Natural killer cell (primary cell): ENCODE data around the gene BFSP2. TPM values are rescaled to one million over a fixed set of nuclear protein-coding genes. Genes with fewer than 3 reads are reported as not detected.

ENCODE experiments used
- ATAC-seq, 3 donors: fragments of 150-1000 bp in 2 of 3; fragments of 200-7000 bp in 1 of 3; cut with Tn5 transposase; 1 replicate in 1 of 3; 2 replicates in 2 of 3; pipeline ENCODE4 v1.10.0; 2021; ENCODE audit warnings: mild to moderate bottlenecking in 2 of 3, moderate library complexity in 2 of 3
- DNase-seq, 2 donors: peaks; one replicate each; pipeline versions ENCODE4 v3.0.0 to v3.0.0-alpha.2; 2013 to 2021; ENCODE audit warnings: mixed read lengths in 1 of 2
- H3K27ac ChIP-seq: one replicate; pipeline ENCODE4 v1.5.1; 2013; ENCODE audit warnings: mild to moderate bottlenecking, low read length
- H3K27me3 ChIP-seq: one replicate; pipeline ENCODE4 v1.6.1; 2013; ENCODE audit warnings: low read length; ENCODE audit not compliant: control insufficient read depth, insufficient read depth
- H3K36me3 ChIP-seq: one replicate; pipeline ENCODE4 v1.6.1; 2013; ENCODE audit warnings: low read length; ENCODE audit not compliant: control insufficient read depth, insufficient read depth
- H3K4me1 ChIP-seq: one replicate; pipeline ENCODE4 v1.6.1; 2013; ENCODE audit warnings: low read length; ENCODE audit not compliant: control insufficient read depth, insufficient read depth
- H3K4me3 ChIP-seq: one replicate; pipeline ENCODE4 v1.5.1; 2013; ENCODE audit warnings: low read length
- H3K9me3 ChIP-seq: one replicate; pipeline ENCODE4 v1.6.1; 2013; ENCODE audit warnings: low read length; ENCODE audit not compliant: control insufficient read depth, insufficient read depth
- H3K27ac Mint-ChIP-seq, 2 donors: one replicate each; pipeline ENCODE4 v1.8.0; 2022; ENCODE audit warnings: mild to moderate bottlenecking in 2 of 2, mixed read lengths in 2 of 2, moderate library complexity in 1 of 2
- H3K27me3 Mint-ChIP-seq, 2 donors: one replicate each; pipeline ENCODE4 v1.8.0; 2022; ENCODE audit warnings: low read depth in 2 of 2, mixed read lengths in 2 of 2
- H3K36me3 Mint-ChIP-seq: one replicate; pipeline ENCODE4 v1.8.0; 2022; ENCODE audit warnings: mixed read lengths
- H3K4me1 Mint-ChIP-seq, 2 donors: one replicate each; pipeline ENCODE4 v1.8.0; 2022; ENCODE audit warnings: mixed read lengths in 2 of 2
- H3K4me3 Mint-ChIP-seq: one replicate; pipeline ENCODE4 v1.8.0; 2022; ENCODE audit warnings: mild to moderate bottlenecking, moderate library complexity, mixed read lengths
- H3K9me3 Mint-ChIP-seq, 2 donors: one replicate each; pipeline ENCODE4 v1.8.0; 2022; ENCODE audit warnings: mixed read lengths in 2 of 2
- CTCF ChIP-seq: fragments of 200-600 bp; IDR thresholded peaks from one replicate; pipeline ENCODE4 v1.8.0; 2022; ENCODE audit warnings: antibody characterized with exemption
- WGBS: methylation state at CpG from one replicate; pipeline ENCODE4 v1.1.7; 2013; ENCODE audit warnings: missing lambda C conversion rate; ENCODE audit not compliant: insufficient coverage; 5-methylcytosine and 5-hydroxymethylcytosine counted together
- intact Hi-C: fragments of 100-400 bp; cut with micrococcal nuclease; formaldehyde crosslinking; loops from one replicate; pipeline ENCODE4 v1.14.2; 2022
- total RNA-seq, 4 donors: library from RNA; stranded (reverse); fragments of 120-200 nt in 1 of 4; gene quantifications; one replicate each; pipeline versions ENCODE4 v1.2.3 to v1.2.4, GENCODE V29; 2013 to 2022

BFSP2 gene
- total RNA-seq, 3 donors from 2014 or later (not counting 1 experiment from before 2014, with no cell fraction given): not detected

DNA sequence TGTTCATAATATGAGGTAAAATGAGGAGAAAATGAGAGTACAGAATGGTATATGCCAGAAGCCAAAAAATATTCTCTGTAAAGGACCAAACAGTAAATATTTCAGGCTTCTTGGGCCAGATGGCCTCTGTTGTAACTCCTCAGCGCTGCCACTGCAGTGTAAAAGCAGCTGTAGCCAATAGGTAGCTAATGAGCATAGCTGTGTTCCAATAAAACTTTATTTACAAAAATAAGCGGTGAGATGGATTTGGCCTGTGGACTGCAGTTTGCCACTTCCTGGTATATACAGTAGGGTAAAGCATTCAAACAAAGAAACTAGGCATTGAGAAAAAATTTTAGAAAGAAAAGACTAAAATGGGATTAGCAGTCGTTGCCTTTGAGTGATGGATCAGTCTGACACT lies 51.5 kb downstream of the BFSP2 start:
- Histone ChIP-seq H3K36me3 (no peaks in the 10 kb centered on the region), H3K4me1 (peaks cover 3% of the 10 kb centered on the region), H3K4me3 (no peak overlapping the region), H3K27me3 (no peaks in the 10 kb centered on the region), H3K27ac (no peak overlapping the region), H3K9me3 (no peaks in the 10 kb centered on the region)
- DNase-seq (no peak), ATAC-seq (no peak)
- Mint-ChIP-seq H3K27me3 (peaks cover 4 to 18% of the 10 kb centered on the region in 2 donors), H3K36me3 (no peaks in the 10 kb centered on the region), H3K4me3 (no peak overlapping the region), H3K9me3 (no peaks in the 10 kb centered on the region), H3K27ac (no peak overlapping the region), H3K4me1 (no peaks in the 10 kb centered on the region)
- TF ChIP-seq CTCF: no peak
- 100% methylated on average over 3 of the region's 3 CpGs for WGBS
- intact Hi-C loops: no loop called here

GRCh38 chr3:133452641-133453319 lies 52.9 kb downstream of the BFSP2 start:
- no peaks in the 10 kb centered on the region for H3K9me3 ChIP-seq
- Mint-ChIP-seq H3K9me3 (no peaks in the 10 kb centered on the region), H3K4me3 (no peak overlapping the region), H3K4me1 (no peaks in the 10 kb centered on the region), H3K36me3 (no peaks in the 10 kb centered on the region), H3K27ac (no peak overlapping the region), H3K27me3 (peaks cover 4 to 18% of the 10 kb centered on the region in 2 donors)
- H3K27me3 ChIP-seq: no peaks in the 10 kb centered on the region
- WGBS: 90% methylated on average over 5 of the region's 5 CpGs
- H3K36me3 ChIP-seq: no peaks in the 10 kb centered on the region
- H3K4me3 ChIP-seq: no peak overlapping the region
- DNase-seq (no peak), ATAC-seq (no peak)
- TF ChIP-seq CTCF: no peak
- peaks cover 3% of the 10 kb centered on the region for H3K4me1 ChIP-seq
- no peak overlapping the region for H3K27ac ChIP-seq
- intact Hi-C loops: no loop called here

GRCh38 chr3:133453383-133453782 lies 53.5 kb downstream of the BFSP2 start:
- no peaks in the 10 kb centered on the region for H3K4me1 ChIP-seq
- H3K27me3 ChIP-seq: no peaks in the 10 kb centered on the region
- Mint-ChIP-seq H3K9me3 (no peaks in the 10 kb centered on the region), H3K4me3 (no peak overlapping the region), H3K27ac (no peak overlapping the region), H3K4me1 (no peaks in the 10 kb centered on the region), H3K36me3 (no peaks in the 10 kb centered on the region), H3K27me3 (peaks cover 4 to 18% of the 10 kb centered on the region in 2 donors)
- no peak for TF ChIP-seq CTCF
- 75% methylated on average over 2 of the region's 3 CpGs for WGBS
- no peak overlapping the region for H3K27ac ChIP-seq
- no peaks in the 10 kb centered on the region for H3K36me3 ChIP-seq
- intact Hi-C loops: no loop called here
- DNase-seq: no peak
- no peak for ATAC-seq
- no peak overlapping the region for H3K4me3 ChIP-seq
- H3K9me3 ChIP-seq: no peaks in the 10 kb centered on the region

DNA sequence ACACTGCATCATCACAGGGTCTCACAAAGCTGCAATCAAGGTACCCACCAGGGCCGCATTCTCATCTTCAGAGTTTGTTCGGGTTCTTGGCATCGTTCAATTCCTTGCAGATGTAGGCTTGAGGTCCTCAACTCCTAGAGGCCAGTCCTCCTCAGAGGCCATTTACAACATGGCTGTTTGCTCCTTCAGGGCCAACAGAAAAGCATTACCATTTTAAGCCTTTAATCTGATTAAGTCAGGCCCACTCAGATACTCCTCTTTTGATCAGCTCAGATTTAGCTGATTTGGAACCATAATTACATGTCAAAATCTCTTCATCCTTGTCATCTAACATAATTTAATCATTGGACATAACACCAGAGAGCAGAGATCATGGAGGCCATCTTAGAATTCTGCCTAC lies 55.4 kb downstream of the BFSP2 start:
- H3K9me3 ChIP-seq: no peaks in the 10 kb centered on the region
- no peaks in the 10 kb centered on the region for H3K27me3 ChIP-seq
- no peaks in the 10 kb centered on the region for H3K4me1 Mint-ChIP-seq
- no peak for DNase-seq
- no peaks in the 10 kb centered on the region for H3K36me3 ChIP-seq
- intact Hi-C loops: no loop called here
- H3K4me1 ChIP-seq: no peaks in the 10 kb centered on the region
- TF ChIP-seq CTCF: no peak
- no peak overlapping the region for H3K27ac ChIP-seq
- 71% methylated on average over 3 of the region's 3 CpGs for WGBS
- H3K4me3 Mint-ChIP-seq: no peak overlapping the region
- peaks cover 4 to 18% of the 10 kb centered on the region in 2 donors for H3K27me3 Mint-ChIP-seq
- no peaks in the 10 kb centered on the region for H3K36me3 Mint-ChIP-seq
- no peak for ATAC-seq
- H3K9me3 Mint-ChIP-seq: no peaks in the 10 kb centered on the region
- no peak overlapping the region for H3K4me3 ChIP-seq
- no peak overlapping the region for H3K27ac Mint-ChIP-seq
